ENCODE measurements around the gene CCL13. TPM values are rescaled to one million over a fixed set of nuclear protein-coding genes. Genes with fewer than 3 reads are reported as not detected.

Gene CCL13
- total and polyA plus RNA-seq, 10 donors = 0.12 to 0.54 TPM; not detected in 8

DNA sequence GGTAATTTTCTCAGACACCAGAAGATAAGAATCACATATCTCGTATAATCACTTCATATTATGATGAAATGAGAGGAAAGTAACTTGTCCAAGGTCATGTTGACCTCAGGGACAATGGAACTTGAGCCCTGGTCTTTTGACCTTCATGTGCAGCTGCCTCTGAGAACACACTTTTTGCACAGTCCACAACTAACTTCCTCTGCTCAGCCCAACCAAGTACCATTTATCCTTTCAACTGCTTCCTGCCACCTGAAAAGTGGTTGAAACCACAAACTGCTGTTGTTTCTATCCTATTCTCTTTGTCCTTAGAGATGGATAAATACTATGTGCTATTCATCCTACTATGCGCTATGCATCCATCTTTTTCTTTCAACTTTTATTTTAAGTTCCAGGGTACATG lies 9.1 kb downstream of the CCL13 start:
- TF ChIP-seq POLR2A (IDR thresholded peaks at IDR 0.05) (no peak), POLR2AphosphoS5 (IDR thresholded peaks at IDR 0.05) (no peak)
- TF ChIP-seq, protein P1, sequence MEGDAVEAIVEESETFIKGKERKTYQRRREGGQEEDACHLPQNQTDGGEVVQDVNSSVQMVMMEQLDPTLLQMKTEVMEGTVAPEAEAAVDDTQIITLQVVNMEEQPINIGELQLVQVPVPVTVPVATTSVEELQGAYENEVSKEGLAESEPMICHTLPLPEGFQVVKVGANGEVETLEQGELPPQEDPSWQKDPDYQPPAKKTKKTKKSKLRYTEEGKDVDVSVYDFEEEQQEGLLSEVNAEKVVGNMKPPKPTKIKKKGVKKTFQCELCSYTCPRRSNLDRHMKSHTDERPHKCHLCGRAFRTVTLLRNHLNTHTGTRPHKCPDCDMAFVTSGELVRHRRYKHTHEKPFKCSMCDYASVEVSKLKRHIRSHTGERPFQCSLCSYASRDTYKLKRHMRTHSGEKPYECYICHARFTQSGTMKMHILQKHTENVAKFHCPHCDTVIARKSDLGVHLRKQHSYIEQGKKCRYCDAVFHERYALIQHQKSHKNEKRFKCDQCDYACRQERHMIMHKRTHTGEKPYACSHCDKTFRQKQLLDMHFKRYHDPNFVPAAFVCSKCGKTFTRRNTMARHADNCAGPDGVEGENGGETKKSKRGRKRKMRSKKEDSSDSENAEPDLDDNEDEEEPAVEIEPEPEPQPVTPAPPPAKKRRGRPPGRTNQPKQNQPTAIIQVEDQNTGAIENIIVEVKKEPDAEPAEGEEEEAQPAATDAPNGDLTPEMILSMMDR (IDR thresholded peaks at IDR 0.05 in 8 of 11, conservative IDR thresholded peaks at IDR 0.05 in 3 of 11) = no peak

DNA sequence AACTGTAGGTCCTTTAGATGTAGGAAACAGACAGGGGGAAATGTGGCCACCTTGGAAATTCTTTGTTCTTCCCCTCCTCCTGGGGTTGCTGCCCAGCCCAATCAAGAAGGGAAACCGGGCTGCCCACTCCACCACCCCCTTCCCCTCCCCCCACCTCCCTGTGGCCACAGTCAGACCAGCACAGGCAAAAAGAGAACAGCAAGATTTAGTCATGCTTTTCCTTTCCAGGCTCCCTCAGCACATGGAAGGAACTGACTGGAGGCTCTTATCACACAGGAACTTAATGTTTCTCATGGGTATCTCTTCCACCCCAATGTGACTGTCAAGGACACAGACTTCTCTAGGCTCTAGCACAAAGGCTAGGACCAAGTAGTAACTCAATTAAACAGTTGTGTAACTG lies 9.7 kb downstream of the CCL13 start:
- H3K4me1 ChIP-seq = peaks cover 0 to 67% (median 26%) of the 10 kb centered on the region in 6 donors
- no peaks in the 10 kb centered on the region for H3K36me3 ChIP-seq
- H3K9me3 ChIP-seq = no peaks in the 10 kb centered on the region
- H3K4me3 ChIP-seq = no peak overlapping the region
- no peak for DNase-seq
- H3K27me3 ChIP-seq (replicated peaks in 1 of 7) = peaks cover 0 to 78% (median 0%) of the 10 kb centered on the region in 7 donors
- TF ChIP-seq POLR2A (IDR thresholded peaks at IDR 0.05) (no peak), POLR2AphosphoS5 (IDR thresholded peaks at IDR 0.05) (no peak)
- TF ChIP-seq, protein P1 (IDR thresholded peaks at IDR 0.05 in 8 of 11, conservative IDR thresholded peaks at IDR 0.05 in 3 of 11) = no peak
- intact Hi-C loops (cut with DNase I; ENCODE audit: low total_unique reads) = no loop called here
- H3K27ac ChIP-seq = peak overlapping the region in 1 of 8 donors; percentile 39
- WGBS, 5 donors = 0 to 19% (median 6%) methylated on average over 1 of the region's 1 CpG

More for the DNA sequence above, 9.1 kb downstream of the CCL13 start:
- peaks cover 0 to 77% (median 0%) of the 10 kb centered on the region in 7 donors for H3K27me3 ChIP-seq (replicated peaks in 1 of 7)
- H3K4me1 ChIP-seq = peaks cover 0 to 62% (median 24%) of the 10 kb centered on the region in 6 donors
- WGBS, 5 donors = 13 to 43% (median 29%) methylated on average over 2 of the region's 2 CpGs
- DNase-seq = no peak
- H3K36me3 ChIP-seq = no peaks in the 10 kb centered on the region
- no peak overlapping the region for H3K27ac ChIP-seq
- intact Hi-C loops (cut with DNase I; ENCODE audit: low total_unique reads) = no loop called here
- no peaks in the 10 kb centered on the region for H3K9me3 ChIP-seq
- no peak overlapping the region for H3K4me3 ChIP-seq

DNA sequence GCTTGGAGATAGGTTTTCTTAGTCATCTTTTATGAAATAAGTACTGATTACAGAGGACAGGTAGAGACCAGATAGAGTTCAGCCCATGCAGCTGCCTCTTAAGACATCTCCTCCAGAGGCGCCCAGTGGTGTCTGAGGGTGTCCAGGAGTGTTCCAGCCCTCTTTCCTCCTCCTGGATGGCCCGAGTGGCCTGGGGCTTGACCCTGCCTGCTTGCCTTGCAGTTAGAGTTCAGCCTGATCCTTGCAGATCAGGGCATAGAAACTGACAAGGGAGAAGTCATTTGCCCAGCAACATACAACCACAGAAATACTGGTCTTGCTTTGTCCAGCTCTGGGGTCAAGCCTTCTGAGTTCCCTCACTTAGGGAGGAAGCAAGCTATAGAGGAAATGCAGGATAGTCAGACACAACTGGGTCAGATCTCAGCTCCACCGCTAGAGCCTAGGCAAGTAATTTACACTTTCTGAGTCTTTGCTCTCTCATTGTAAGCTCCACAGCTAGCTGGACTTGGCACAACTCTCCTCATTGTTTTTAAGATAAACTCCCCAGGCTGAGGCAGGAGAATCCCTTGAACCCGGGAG lies 10.3 kb downstream of the CCL13 start:
- peaks cover 0 to 65% (median 24%) of the 10 kb centered on the region in 6 donors for H3K4me1 ChIP-seq

More for the DNA sequence above, 10.3 kb downstream of the CCL13 start:
- no peak for DNase-seq
- intact Hi-C loops (cut with DNase I; ENCODE audit: low total_unique reads) = no loop called here
- WGBS, 5 donors = 68 to 76% (median 70%) methylated on average over 4 of the region's 4 CpGs
- Histone ChIP-seq H3K27me3 (replicated peaks in 1 of 7) (peaks cover 0 to 77% (median 0%) of the 10 kb centered on the region in 7 donors), H3K36me3 (no peaks in the 10 kb centered on the region), H3K27ac (peak overlapping the region in 2 of 8 donors; percentile 10 to 39), H3K9me3 (no peaks in the 10 kb centered on the region), H3K4me3 (no peak overlapping the region)
- TF ChIP-seq POLR2AphosphoS5 (IDR thresholded peaks at IDR 0.05) = no peak
- TF ChIP-seq, protein P1 (IDR thresholded peaks at IDR 0.05 in 8 of 11, conservative IDR thresholded peaks at IDR 0.05 in 3 of 11) = no peak
- TF ChIP-seq POLR2A (IDR thresholded peaks at IDR 0.05) = no peak
